Vagina (tissue), 2 donors: ENCODE results near the gene PLOD2. TPM values are rescaled to one million over a fixed set of nuclear protein-coding genes. Genes with fewer than 3 reads are reported as not detected.
A peak's percentile ranks its signal among the peaks of the same experiment; 100 is the strongest.

Source experiments
- DNase-seq, 2 donors: peaks; one replicate each; pipeline ENCODE4 v3.0.0-alpha.2; 2017; ENCODE audit errors: extremely low spot score in 2 of 2
- H3K27ac ChIP-seq: fragments of 200-600 bp; sonication (generic); one replicate; pipeline ENCODE4 v1.5.1; 2019
- H3K27me3 ChIP-seq: fragments of 200-600 bp; sonication (generic); one replicate; pipeline ENCODE4 v1.5.1; 2019
- H3K36me3 ChIP-seq, 2 donors: fragments of 200-600 bp; sonication (generic); one replicate each; pipeline ENCODE4 v1.5.1; 2017 to 2019
- H3K4me1 ChIP-seq: fragments of 200-600 bp; sonication (generic); one replicate; pipeline ENCODE4 v1.5.1; 2019
- H3K4me3 ChIP-seq, 2 donors: fragments of 200-600 bp; sonication (generic); 1 replicate in 1 of 2; 2 replicates in 1 of 2; pipeline ENCODE4 v1.5.1; 2016 to 2019
- H3K9me3 ChIP-seq: fragments of 200-600 bp; sonication (generic); one replicate; pipeline ENCODE4 v1.5.1; 2019
- POLR2A ChIP-seq, 2 donors: fragments of 450-650 bp; IDR thresholded peaks; one replicate each; pipeline ENCODE4 v1.6.1; 2017; ENCODE audit warnings: antibody characterized with exemption in 2 of 2, mild to moderate bottlenecking in 2 of 2, moderate library complexity in 2 of 2
- POLR2AphosphoS5 ChIP-seq, 2 donors: sonication (generic); formaldehyde crosslinking; IDR thresholded peaks; one replicate each; pipeline ENCODE4 v1.9.0; 2017; ENCODE audit warnings: antibody characterized with exemption in 2 of 2, mild to moderate bottlenecking in 2 of 2, low read depth in 1 of 2; ENCODE audit not compliant: insufficient read depth in 1 of 2
- intact Hi-C: fragments of 100-400 bp; cut with DNase I; formaldehyde crosslinking; loops from one replicate; pipeline ENCODE4 v1.15.1; 2023
- total RNA-seq: library from RNA; depleted of rRNA; stranded (reverse); fragments of >200 nt; gene quantifications from one replicate; pipeline ENCODE4 v1.2.3, GENCODE V29; 2016
- TF ChIP-seq, protein P1 (sequence below), 3 experiments: fragments of 450-650 bp in 2 of 3; fragments of 200-600 bp in 1 of 3; sonication (generic) in 1 of 3; IDR thresholded peaks; one replicate each; pipeline ENCODE4 v1.5.1; 2017 to 2019; ENCODE audit warnings: antibody characterized with exemption in 3 of 3, mild to moderate bottlenecking in 2 of 3, moderate library complexity in 2 of 3

Gene PLOD2
- total RNA-seq, 1 donor from 2014 or later: 27.0 TPM

- H3K27ac ChIP-seq: peak overlapping the region; percentile 57
- no peak for TF ChIP-seq POLR2A (IDR thresholded peaks at IDR 0.05)
- TF ChIP-seq, protein P1, sequence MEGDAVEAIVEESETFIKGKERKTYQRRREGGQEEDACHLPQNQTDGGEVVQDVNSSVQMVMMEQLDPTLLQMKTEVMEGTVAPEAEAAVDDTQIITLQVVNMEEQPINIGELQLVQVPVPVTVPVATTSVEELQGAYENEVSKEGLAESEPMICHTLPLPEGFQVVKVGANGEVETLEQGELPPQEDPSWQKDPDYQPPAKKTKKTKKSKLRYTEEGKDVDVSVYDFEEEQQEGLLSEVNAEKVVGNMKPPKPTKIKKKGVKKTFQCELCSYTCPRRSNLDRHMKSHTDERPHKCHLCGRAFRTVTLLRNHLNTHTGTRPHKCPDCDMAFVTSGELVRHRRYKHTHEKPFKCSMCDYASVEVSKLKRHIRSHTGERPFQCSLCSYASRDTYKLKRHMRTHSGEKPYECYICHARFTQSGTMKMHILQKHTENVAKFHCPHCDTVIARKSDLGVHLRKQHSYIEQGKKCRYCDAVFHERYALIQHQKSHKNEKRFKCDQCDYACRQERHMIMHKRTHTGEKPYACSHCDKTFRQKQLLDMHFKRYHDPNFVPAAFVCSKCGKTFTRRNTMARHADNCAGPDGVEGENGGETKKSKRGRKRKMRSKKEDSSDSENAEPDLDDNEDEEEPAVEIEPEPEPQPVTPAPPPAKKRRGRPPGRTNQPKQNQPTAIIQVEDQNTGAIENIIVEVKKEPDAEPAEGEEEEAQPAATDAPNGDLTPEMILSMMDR (IDR thresholded peaks at IDR 0.05): no peak
- peak in 1 of 2 donors; percentile 11 for TF ChIP-seq POLR2AphosphoS5 (IDR thresholded peaks at IDR 0.05; ENCODE audit: insufficient read depth in 1 of 2, low read depth in 1 of 2)
- peaks cover 46% of the 10 kb centered on the region for H3K4me1 ChIP-seq
- no peaks in the 10 kb centered on the region for H3K27me3 ChIP-seq
- no peak for DNase-seq
- intact Hi-C loops: no loop called here
- H3K4me3 ChIP-seq: no peak overlapping the region
- H3K9me3 ChIP-seq: no peaks in the 10 kb centered on the region
- H3K36me3 ChIP-seq: no peaks in the 10 kb centered on the region
Observed at GRCh38 chr3:146142757-146143156, 18.2 kb downstream of the PLOD2 start.

DNA sequence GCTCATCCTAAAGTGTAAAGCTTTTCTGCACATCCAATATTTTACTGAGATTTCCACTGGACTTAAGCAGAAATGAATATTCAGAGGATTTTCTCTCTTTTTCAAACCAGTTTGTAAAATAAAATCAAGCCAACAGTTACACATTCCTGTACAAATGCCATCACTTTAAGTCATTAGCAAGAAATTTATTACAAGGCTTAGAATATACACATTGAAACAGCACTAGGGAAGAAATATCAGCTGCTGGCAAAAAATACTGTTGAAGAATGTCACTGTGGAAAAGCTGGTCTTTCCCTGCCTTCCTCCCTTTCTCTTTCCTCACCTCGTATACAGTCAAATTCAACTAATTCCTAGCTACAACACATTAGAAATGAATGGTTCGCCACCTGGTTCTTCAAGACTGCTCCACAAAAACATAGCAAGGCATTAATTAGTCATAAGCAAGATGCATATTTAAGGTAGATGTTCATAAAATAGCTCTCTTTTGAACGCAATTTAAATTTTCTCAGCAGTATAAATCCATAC is 21.3 kb downstream of the PLOD2 start:
- no peak for DNase-seq
- Histone ChIP-seq H3K4me3 (no peak overlapping the region), H3K27ac (peak overlapping the region; percentile 16), H3K9me3 (no peaks in the 10 kb centered on the region), H3K27me3 (no peaks in the 10 kb centered on the region), H3K4me1 (peaks cover 41% of the 10 kb centered on the region), H3K36me3 (no peaks in the 10 kb centered on the region)
- TF ChIP-seq POLR2AphosphoS5 (IDR thresholded peaks at IDR 0.05; ENCODE audit: insufficient read depth in 1 of 2, low read depth in 1 of 2) (no peak), POLR2A (IDR thresholded peaks at IDR 0.05) (no peak)
- TF ChIP-seq, protein P1 (IDR thresholded peaks at IDR 0.05): no peak
- intact Hi-C loops: loop anchor here (10.0 kb wide), 1 partner anchor 405 kb away; the partner anchor contains the start of gene PLSCR1

DNA sequence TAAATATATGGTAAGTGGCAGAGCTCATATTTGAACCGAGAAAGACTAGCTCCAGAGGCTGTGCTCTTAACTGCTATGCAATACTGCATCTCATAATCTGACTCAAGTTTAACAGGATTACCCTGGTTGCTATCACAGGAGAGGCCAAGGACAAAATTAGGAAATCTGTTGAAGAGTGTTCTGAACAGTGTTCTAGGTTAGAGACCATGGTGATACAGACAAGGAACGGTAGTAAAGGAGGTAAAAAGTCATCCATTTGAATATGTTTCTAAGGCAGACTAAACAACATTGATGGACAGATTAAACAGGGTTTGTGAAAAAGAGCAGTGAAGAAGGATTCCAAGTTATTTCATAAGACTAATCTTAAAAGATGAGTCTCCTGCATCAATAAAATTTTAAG is 22.1 kb downstream of the PLOD2 start:
- Histone ChIP-seq H3K9me3 (no peaks in the 10 kb centered on the region), H3K27me3 (no peaks in the 10 kb centered on the region), H3K4me3 (no peak overlapping the region), H3K27ac (peak overlapping the region; percentile 12), H3K36me3 (no peaks in the 10 kb centered on the region), H3K4me1 (peaks cover 45% of the 10 kb centered on the region)
- intact Hi-C loops: loop anchor here (10.0 kb wide), 1 partner anchor 406 kb away; the partner anchor contains the start of gene PLSCR1
- DNase-seq: no peak
- TF ChIP-seq POLR2A (IDR thresholded peaks at IDR 0.05) (no peak), POLR2AphosphoS5 (IDR thresholded peaks at IDR 0.05; ENCODE audit: insufficient read depth in 1 of 2, low read depth in 1 of 2) (no peak)
- TF ChIP-seq, protein P1 (IDR thresholded peaks at IDR 0.05): no peak

GRCh38 chr3:146136647-146137046 is 24.3 kb downstream of the PLOD2 start:
- Histone ChIP-seq H3K9me3 (no peaks in the 10 kb centered on the region), H3K27me3 (no peaks in the 10 kb centered on the region), H3K36me3 (no peaks in the 10 kb centered on the region), H3K27ac (no peak overlapping the region), H3K4me3 (no peak overlapping the region), H3K4me1 (peaks cover 34% of the 10 kb centered on the region)
- no peak for DNase-seq
- intact Hi-C loops: loop anchor here (10.0 kb wide), 1 partner anchor 408 kb away; the partner anchor contains the start of gene PLSCR1
- TF ChIP-seq POLR2A (IDR thresholded peaks at IDR 0.05): no peak
- no peak for TF ChIP-seq POLR2AphosphoS5 (IDR thresholded peaks at IDR 0.05; ENCODE audit: insufficient read depth in 1 of 2, low read depth in 1 of 2)
- TF ChIP-seq, protein P1 (IDR thresholded peaks at IDR 0.05): no peak

- no peak overlapping the region for H3K27ac ChIP-seq
- intact Hi-C loops: loop anchor here (10.0 kb wide), 1 partner anchor 410 kb away; the partner anchor contains the start of gene PLSCR1
- peaks cover 16% of the 10 kb centered on the region for H3K4me1 ChIP-seq
- H3K4me3 ChIP-seq: no peak overlapping the region
- no peaks in the 10 kb centered on the region for H3K9me3 ChIP-seq
- TF ChIP-seq POLR2AphosphoS5 (IDR thresholded peaks at IDR 0.05; ENCODE audit: insufficient read depth in 1 of 2, low read depth in 1 of 2) (no peak), POLR2A (IDR thresholded peaks at IDR 0.05) (no peak)
- TF ChIP-seq, protein P1 (IDR thresholded peaks at IDR 0.05): no peak
- no peak for DNase-seq
- H3K27me3 ChIP-seq: no peaks in the 10 kb centered on the region
- H3K36me3 ChIP-seq: no peaks in the 10 kb centered on the region
Observed at GRCh38 chr3:146134348-146135117, 26.5 kb downstream of the PLOD2 start.
